ENCODE data around the gene NAXD.

GRCh38 chr13:110582421-110582954, 32.9 kb upstream of the NAXD start:
- TF ChIP-seq CTCF (IDR thresholded peaks at IDR 0.05) = no peak
- no peak for TF ChIP-seq EZH2phosphoT487 (IDR thresholded peaks at IDR 0.05)
- TF ChIP-seq EZH2 (IDR thresholded peaks at IDR 0.05) = no peak
